Peyer's patch (tissue), 4 donors: ENCODE measurements around the gene DSCAML1.

Experiments
- POLR2A ChIP-seq, 2 donors: fragments of 450-650 bp; IDR thresholded peaks; one replicate each; pipeline ENCODE4 v1.5.1; 2017; ENCODE audit warnings: antibody characterized with exemption in 2 of 2, mild to moderate bottlenecking in 2 of 2, moderate library complexity in 2 of 2
- TF ChIP-seq, protein P1 (sequence below), 6 experiments: fragments of 450-650 bp in 4 of 6; fragments of 200-600 bp in 2 of 6; sonication (generic) in 1 of 6; IDR thresholded peaks; one replicate each; pipeline ENCODE4 v1.5.1; 2017 to 2019; ENCODE audit warnings: antibody characterized with exemption in 6 of 6, mild to moderate bottlenecking in 3 of 6, moderate library complexity in 1 of 6

GRCh38 chr11:117724104-117724503 is 72.9 kb downstream of the DSCAML1 start:
- TF ChIP-seq POLR2A (IDR thresholded peaks at IDR 0.05) = no peak
- TF ChIP-seq, protein P1, sequence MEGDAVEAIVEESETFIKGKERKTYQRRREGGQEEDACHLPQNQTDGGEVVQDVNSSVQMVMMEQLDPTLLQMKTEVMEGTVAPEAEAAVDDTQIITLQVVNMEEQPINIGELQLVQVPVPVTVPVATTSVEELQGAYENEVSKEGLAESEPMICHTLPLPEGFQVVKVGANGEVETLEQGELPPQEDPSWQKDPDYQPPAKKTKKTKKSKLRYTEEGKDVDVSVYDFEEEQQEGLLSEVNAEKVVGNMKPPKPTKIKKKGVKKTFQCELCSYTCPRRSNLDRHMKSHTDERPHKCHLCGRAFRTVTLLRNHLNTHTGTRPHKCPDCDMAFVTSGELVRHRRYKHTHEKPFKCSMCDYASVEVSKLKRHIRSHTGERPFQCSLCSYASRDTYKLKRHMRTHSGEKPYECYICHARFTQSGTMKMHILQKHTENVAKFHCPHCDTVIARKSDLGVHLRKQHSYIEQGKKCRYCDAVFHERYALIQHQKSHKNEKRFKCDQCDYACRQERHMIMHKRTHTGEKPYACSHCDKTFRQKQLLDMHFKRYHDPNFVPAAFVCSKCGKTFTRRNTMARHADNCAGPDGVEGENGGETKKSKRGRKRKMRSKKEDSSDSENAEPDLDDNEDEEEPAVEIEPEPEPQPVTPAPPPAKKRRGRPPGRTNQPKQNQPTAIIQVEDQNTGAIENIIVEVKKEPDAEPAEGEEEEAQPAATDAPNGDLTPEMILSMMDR (IDR thresholded peaks at IDR 0.05) = no peak
